WTC11 (cell line): ENCODE measurements around the gene PSD2. TPM values are rescaled to one million over a fixed set of nuclear protein-coding genes. Genes with fewer than 3 reads are reported as not detected.

Experiments
- ATAC-seq: fragments of 200-7000 bp; cut with Tn5 transposase; 2 replicates; pipeline ENCODE4 v1.10.0; 2021; ENCODE audit warnings: mild to moderate bottlenecking, moderate library complexity
- CTCF ChIA-PET: fragments of 300-600 bp; sonication (Branson Sonifier 250); formaldehyde crosslinking; loops from one replicate; lab custom pipeline; 2021; ENCODE audit warnings: antibody characterized with exemption; lab: Charles Lee
- POLR2A ChIA-PET: fragments of 350-600 bp; sonication (Branson Sonifier 250); formaldehyde crosslinking; loops from one replicate; lab custom pipeline; 2021; ENCODE audit warnings: antibody characterized with exemption; lab: Charles Lee
- DNase-seq: peaks from one replicate; pipeline ENCODE4 v3.0.0; 2021; ENCODE audit warnings: low spot score
- H3K27ac Mint-ChIP-seq: 2 replicates; pipeline ENCODE4 v1.8.0; 2021; ENCODE audit warnings: mixed read lengths
- H3K27me3 Mint-ChIP-seq: 2 replicates; pipeline ENCODE4 v1.8.0; 2021; ENCODE audit warnings: low read depth, mild to moderate bottlenecking, moderate library complexity, mixed read lengths
- H3K36me3 Mint-ChIP-seq: 2 replicates; pipeline ENCODE4 v1.8.0; 2021; ENCODE audit warnings: mixed read lengths
- H3K4me1 Mint-ChIP-seq: 2 replicates; pipeline ENCODE4 v1.8.0; 2022; ENCODE audit warnings: mixed read lengths
- H3K4me3 Mint-ChIP-seq: 2 replicates; pipeline ENCODE4 v1.8.0; 2021; ENCODE audit warnings: mild to moderate bottlenecking, moderate library complexity, mixed read lengths
- H3K9me3 Mint-ChIP-seq: 2 replicates; pipeline ENCODE4 v1.8.0; 2021; ENCODE audit warnings: mixed read lengths
- CREM ChIP-seq: sonication (generic); formaldehyde crosslinking; IDR thresholded peaks from 2 replicates; pipeline ENCODE4 v1.8.1; 2022; ENCODE audit warnings: mild to moderate bottlenecking, missing genetic modification reagents, moderate library complexity
- CTCF ChIP-seq: fragments of 200-600 bp; IDR thresholded peaks from 2 replicates; pipeline ENCODE4 v1.8.0; 2022; ENCODE audit warnings: antibody characterized with exemption
- EMX1 ChIP-seq: fragments of 250-450 bp; sonication (Bioruptor Pico); IDR thresholded peaks from 2 replicates; pipeline ENCODE4 v1.8.0; 2021; ENCODE audit warnings: mild to moderate bottlenecking
- GRHL2 ChIP-seq: fragments of 250-450 bp; sonication (Bioruptor Pico); IDR thresholded peaks from 2 replicates; pipeline ENCODE4 v1.8.0; 2022; ENCODE audit warnings: mild to moderate bottlenecking, moderate library complexity; ENCODE audit not compliant: insufficient replicate concordance, severe bottlenecking
- GTF2I ChIP-seq: fragments of 250-450 bp; sonication (Bioruptor Pico); conservative IDR thresholded peaks from 2 replicates; pipeline ENCODE4 v1.4.0; 2021; ENCODE audit warnings: mild to moderate bottlenecking
- IRF2 ChIP-seq: sonication (generic); formaldehyde crosslinking; IDR thresholded peaks from 2 replicates; pipeline ENCODE4 v1.8.0; 2022; ENCODE audit warnings: low read depth, missing genetic modification reagents, borderline replicate concordance
- JAZF1 ChIP-seq: fragments of 250-450 bp; sonication (Bioruptor Pico); IDR thresholded peaks from 2 replicates; pipeline ENCODE4 v1.9.0; 2021; ENCODE audit warnings: moderate library complexity, mild to moderate bottlenecking, inconsistent platforms
- KAT7 ChIP-seq: sonication (generic); formaldehyde crosslinking; IDR thresholded peaks from 2 replicates; pipeline ENCODE4 v1.8.1; 2023; ENCODE audit warnings: missing genetic modification reagents, mild to moderate bottlenecking, borderline replicate concordance
- NR1H2 ChIP-seq: sonication (generic); formaldehyde crosslinking; IDR thresholded peaks from 2 replicates; pipeline ENCODE4 v1.9.0; 2021; ENCODE audit warnings: mild to moderate bottlenecking, moderate library complexity, missing genetic modification reagents
- PRDM15 ChIP-seq: sonication (generic); formaldehyde crosslinking; IDR thresholded peaks from 2 replicates; pipeline ENCODE4 v1.8.0; 2022; ENCODE audit warnings: missing genetic modification reagents
- PRRX2 ChIP-seq: fragments of 250-450 bp; sonication (Bioruptor Pico); IDR thresholded peaks from 2 replicates; pipeline ENCODE4 v1.8.0; 2021; ENCODE audit warnings: mild to moderate bottlenecking
- RELA ChIP-seq: sonication (generic); formaldehyde crosslinking; IDR thresholded peaks from 2 replicates; pipeline ENCODE4 v1.8.1; 2022; ENCODE audit warnings: missing genetic modification reagents, mild to moderate bottlenecking, borderline replicate concordance
- SMAD3 ChIP-seq: sonication (generic); formaldehyde crosslinking; IDR thresholded peaks from 2 replicates; pipeline ENCODE4 v1.8.0; 2022; ENCODE audit warnings: missing genetic modification reagents, mild to moderate bottlenecking, borderline replicate concordance
- SMAD4 ChIP-seq: sonication (generic); formaldehyde crosslinking; IDR thresholded peaks from 2 replicates; pipeline ENCODE4 v1.8.0; 2022; ENCODE audit warnings: mild to moderate bottlenecking, missing genetic modification reagents
- TCF7 ChIP-seq: sonication (generic); formaldehyde crosslinking; IDR thresholded peaks from 2 replicates; pipeline ENCODE4 v1.8.0; 2022; ENCODE audit warnings: mild to moderate bottlenecking, low read depth, missing genetic modification reagents, moderate library complexity
- TP53 ChIP-seq: sonication (generic); formaldehyde crosslinking; IDR thresholded peaks from 2 replicates; pipeline ENCODE4 v1.8.1; 2023; ENCODE audit warnings: mild to moderate bottlenecking, missing genetic modification reagents
- USF1 ChIP-seq: sonication (generic); formaldehyde crosslinking; IDR thresholded peaks from 2 replicates; pipeline ENCODE4 v1.8.0; 2022; ENCODE audit warnings: mild to moderate bottlenecking, missing genetic modification reagents
- ZMAT4 ChIP-seq: fragments of 250-450 bp; sonication (Bioruptor Pico); IDR thresholded peaks from 2 replicates; pipeline ENCODE4 v1.9.0; 2021; ENCODE audit warnings: mild to moderate bottlenecking
- ZNF232 ChIP-seq: sonication (generic); formaldehyde crosslinking; IDR thresholded peaks from 2 replicates; pipeline ENCODE4 v1.8.0; 2022; ENCODE audit warnings: mild to moderate bottlenecking, missing genetic modification reagents
- ZNF281 ChIP-seq: sonication (generic); formaldehyde crosslinking; IDR thresholded peaks from 2 replicates; pipeline ENCODE4 v1.8.0; 2023; ENCODE audit warnings: mild to moderate bottlenecking, missing genetic modification reagents
- ZNF396 ChIP-seq: fragments of 250-450 bp; sonication (Bioruptor Pico); IDR thresholded peaks from 2 replicates; pipeline ENCODE4 v1.8.0; 2021; ENCODE audit warnings: mild to moderate bottlenecking, moderate library complexity, borderline replicate concordance
- ZNF423 ChIP-seq: fragments of 250-450 bp; sonication (Bioruptor Pico); IDR thresholded peaks from 2 replicates; pipeline ENCODE4 v2.1.2; 2022; ENCODE audit warnings: mild to moderate bottlenecking, moderate library complexity
- total RNA-seq: library from RNA; stranded (reverse); gene quantifications from 3 replicates; pipeline ENCODE4 v1.2.3, GENCODE V29; 2021

PSD2 gene
- total RNA-seq, 1 experiment from 2014 or later, result 0.57 TPM

GRCh38 chr5:139855946-139856540 is 60.4 kb downstream of the PSD2 start:
- H3K4me3 Mint-ChIP-seq, result no peak overlapping the region
- no peak for TF ChIP-seq CREM (CRISPR knock-in tag)
- TF ChIP-seq CTCF, result no peak
- TF ChIP-seq EMX1 (CRISPR knock-in tag), result no peak
- TF ChIP-seq KAT7 (CRISPR knock-in tag), result no peak
- no peak for TF ChIP-seq GRHL2 (CRISPR knock-in tag)
- TF ChIP-seq, all 79 proteins: peak for 0
- DNase-seq (no peak), ATAC-seq (no peak)
- Mint-ChIP-seq H3K27me3 (peaks cover 4% of the 10 kb centered on the region), H3K27ac (no peak overlapping the region), H3K4me1 (no peaks in the 10 kb centered on the region), H3K9me3 (no peaks in the 10 kb centered on the region), H3K36me3 (no peaks in the 10 kb centered on the region)
- ChIA-PET CTCF (interaction anchor here (0.7 to 2.8 kb wide), 4 partner anchors 64 to 113 kb away, joined by 3 to 25 read pairs (median 6); no protein-coding TSS in a partner anchor), POLR2A (no interaction called here)

- H3K27me3 Mint-ChIP-seq, result peaks cover 3% of the 10 kb centered on the region
- ATAC-seq (no peak), DNase-seq (no peak)
- ChIA-PET POLR2A (no interaction called here), CTCF (interaction anchor here (1.6 to 2.8 kb wide), 3 partner anchors 69 to 112 kb away, joined by 6 to 25 read pairs (median 7); no protein-coding TSS in a partner anchor)
- no peak overlapping the region for H3K27ac Mint-ChIP-seq
- no peaks in the 10 kb centered on the region for H3K36me3 Mint-ChIP-seq
- no peak overlapping the region for H3K4me3 Mint-ChIP-seq
- no peaks in the 10 kb centered on the region for H3K4me1 Mint-ChIP-seq
- TF ChIP-seq PRDM15 (CRISPR knock-in tag) (no peak), TCF7 (CRISPR knock-in tag) (no peak), USF1 (CRISPR knock-in tag) (no peak), ZNF232 (no peak)
- H3K9me3 Mint-ChIP-seq, result no peaks in the 10 kb centered on the region
These were observed 61.1 kb downstream of the PSD2 start for GRCh38 chr5:139856714-139857113.

- no peak for ATAC-seq
- no peaks in the 10 kb centered on the region for H3K9me3 Mint-ChIP-seq
- ChIA-PET CTCF (interaction anchor here (0.8 to 5.8 kb wide), 4 partner anchors 72 to 110 kb away, joined by 3 to 79 read pairs (median 38); no protein-coding TSS in a partner anchor), POLR2A (no interaction called here)
- no peak for DNase-seq
- peaks cover 7% of the 10 kb centered on the region for H3K4me1 Mint-ChIP-seq
- no peaks in the 10 kb centered on the region for H3K36me3 Mint-ChIP-seq
- H3K4me3 Mint-ChIP-seq, result no peak overlapping the region
- peaks cover 3% of the 10 kb centered on the region; the same call in 1 of the 2 replicates for H3K27me3 Mint-ChIP-seq
- no peak overlapping the region for H3K27ac Mint-ChIP-seq
- TF ChIP-seq SMAD4 (CRISPR knock-in tag) (no peak), ZNF396 (CRISPR knock-in tag) (no peak), IRF2 (CRISPR knock-in tag) (no peak), USF1 (CRISPR knock-in tag) (no peak), ZMAT4 (no peak), ZNF423 (CRISPR knock-in tag) (no peak), NR1H2 (CRISPR knock-in tag) (no peak), RELA (CRISPR knock-in tag) (no peak), GRHL2 (CRISPR knock-in tag) (no peak), JAZF1 (CRISPR knock-in tag) (no peak), TP53 (CRISPR knock-in tag) (no peak), ZNF232 (no peak), GTF2I (no peak), PRRX2 (no peak), ZNF281 (no peak), SMAD3 (CRISPR knock-in tag) (no peak)
These were observed 63.4 kb downstream of the PSD2 start for GRCh38 chr5:139859013-139859412.
